Vagina (tissue), 2 donors: ENCODE measurements around the gene RGS3. TPM values are rescaled to one million over a fixed set of nuclear protein-coding genes. Genes with fewer than 3 reads are reported as not detected.

ENCODE experiments used
- DNase-seq, 2 donors: peaks; one replicate each; pipeline ENCODE4 v3.0.0-alpha.2; 2017; ENCODE audit errors: extremely low spot score in 2 of 2
- H3K27ac ChIP-seq: fragments of 200-600 bp; sonication (generic); one replicate; pipeline ENCODE4 v1.5.1; 2019
- H3K27me3 ChIP-seq: fragments of 200-600 bp; sonication (generic); one replicate; pipeline ENCODE4 v1.5.1; 2019
- H3K36me3 ChIP-seq, 2 donors: fragments of 200-600 bp; sonication (generic); one replicate each; pipeline ENCODE4 v1.5.1; 2017 to 2019
- H3K4me1 ChIP-seq: fragments of 200-600 bp; sonication (generic); one replicate; pipeline ENCODE4 v1.5.1; 2019
- H3K4me3 ChIP-seq, 2 donors: fragments of 200-600 bp; sonication (generic); 1 replicate in 1 of 2; 2 replicates in 1 of 2; pipeline ENCODE4 v1.5.1; 2016 to 2019
- H3K9me3 ChIP-seq: fragments of 200-600 bp; sonication (generic); one replicate; pipeline ENCODE4 v1.5.1; 2019
- CTCF ChIP-seq, 3 experiments: fragments of 450-650 bp in 2 of 3; fragments of 200-600 bp in 1 of 3; sonication (generic) in 1 of 3; IDR thresholded peaks; one replicate each; pipeline ENCODE4 v1.5.1; 2017 to 2019; ENCODE audit warnings: antibody characterized with exemption in 3 of 3, mild to moderate bottlenecking in 2 of 3, moderate library complexity in 2 of 3
- POLR2A ChIP-seq, 2 donors: fragments of 450-650 bp; IDR thresholded peaks; one replicate each; pipeline ENCODE4 v1.6.1; 2017; ENCODE audit warnings: antibody characterized with exemption in 2 of 2, mild to moderate bottlenecking in 2 of 2, moderate library complexity in 2 of 2
- POLR2AphosphoS5 ChIP-seq, 2 donors: sonication (generic); formaldehyde crosslinking; IDR thresholded peaks; one replicate each; pipeline ENCODE4 v1.9.0; 2017; ENCODE audit warnings: antibody characterized with exemption in 2 of 2, mild to moderate bottlenecking in 2 of 2, low read depth in 1 of 2; ENCODE audit not compliant: insufficient read depth in 1 of 2
- intact Hi-C: fragments of 100-400 bp; cut with DNase I; formaldehyde crosslinking; loops from one replicate; pipeline ENCODE4 v1.15.1; 2023
- total RNA-seq: library from RNA; depleted of rRNA; stranded (reverse); fragments of >200 nt; gene quantifications from one replicate; pipeline ENCODE4 v1.2.3, GENCODE V29; 2016

Gene RGS3
- total RNA-seq, 1 donor from 2014 or later: 27.0 TPM

DNA sequence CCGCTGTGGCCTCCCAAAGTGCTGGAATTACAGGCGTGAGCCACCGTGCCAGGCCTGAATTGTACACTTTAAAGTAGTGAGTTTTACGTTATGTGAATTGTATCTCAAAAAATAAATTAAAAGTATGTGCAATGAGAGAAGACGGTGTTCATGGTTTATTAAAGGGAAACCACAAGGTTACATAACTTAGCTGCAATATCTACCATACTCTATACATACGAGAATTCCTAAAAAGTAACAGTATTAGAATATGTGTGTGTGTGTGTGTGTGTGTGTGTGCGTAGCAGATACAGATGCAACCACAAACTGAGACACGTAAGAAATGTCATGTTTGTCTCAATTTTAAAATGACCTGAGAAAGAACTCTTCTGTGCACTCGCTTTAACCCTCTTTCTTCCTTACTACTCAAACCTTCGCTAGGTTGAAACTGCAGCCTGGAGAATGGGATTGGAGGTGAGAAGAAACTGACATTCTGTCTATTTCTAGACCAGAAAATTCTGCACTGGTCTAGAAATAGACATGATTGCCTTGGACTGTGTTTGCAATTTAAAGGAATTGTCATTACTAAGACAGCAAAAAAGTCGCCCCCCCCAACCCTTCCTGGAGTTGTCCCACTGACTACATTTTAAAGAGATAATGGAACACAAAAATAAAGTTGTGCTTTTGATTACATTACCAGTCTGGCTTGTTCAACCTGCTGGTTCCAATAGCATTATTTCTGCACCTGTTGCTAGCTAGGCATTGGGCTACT, 167.0 kb downstream of the RGS3 start:
- Histone ChIP-seq H3K27ac (no peak overlapping the region), H3K4me3 (no peak overlapping the region), H3K36me3 (no peaks in the 10 kb centered on the region), H3K4me1 (peaks cover 9% of the 10 kb centered on the region), H3K9me3 (no peaks in the 10 kb centered on the region), H3K27me3 (no peaks in the 10 kb centered on the region)
- DNase-seq: no peak
- intact Hi-C loops: no loop called here
- TF ChIP-seq POLR2A (IDR thresholded peaks at IDR 0.05) (no peak), POLR2AphosphoS5 (IDR thresholded peaks at IDR 0.05; ENCODE audit: insufficient read depth in 1 of 2, low read depth in 1 of 2) (no peak), CTCF (IDR thresholded peaks at IDR 0.05) (no peak)

DNA sequence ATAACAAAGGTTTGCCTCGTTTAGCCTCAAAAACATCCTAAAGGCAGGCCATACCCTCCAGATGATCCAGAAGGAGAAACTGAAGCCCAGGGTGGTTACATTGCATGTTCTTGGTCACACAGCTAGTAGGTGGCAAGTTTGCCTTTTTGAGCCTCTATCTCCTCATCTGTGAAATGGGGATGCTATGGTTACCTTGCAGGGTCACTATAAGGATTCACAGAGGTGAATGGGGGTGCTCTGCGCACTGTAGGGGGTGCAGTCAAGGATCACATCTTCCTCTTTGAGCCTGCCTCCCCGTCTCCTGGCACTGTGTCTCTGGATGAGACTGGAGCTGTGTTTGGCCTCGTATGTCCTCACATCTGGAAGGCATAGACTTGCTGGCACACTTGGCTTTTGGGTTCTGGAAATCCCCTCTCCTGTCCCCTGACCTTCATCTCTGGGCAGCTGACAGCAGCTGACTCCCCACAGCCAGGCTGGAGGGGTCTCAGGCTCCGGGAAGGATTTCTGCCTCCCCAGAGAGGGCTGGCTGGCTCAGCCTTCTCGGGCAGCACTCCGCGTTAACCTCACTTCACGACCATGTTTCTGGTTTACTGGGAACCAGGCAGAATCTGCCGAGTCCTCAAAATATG, 167.7 kb downstream of the RGS3 start:
- DNase-seq: no peak
- Histone ChIP-seq H3K4me1 (peaks cover 9% of the 10 kb centered on the region), H3K4me3 (no peak overlapping the region), H3K9me3 (no peaks in the 10 kb centered on the region), H3K36me3 (no peaks in the 10 kb centered on the region), H3K27ac (no peak overlapping the region), H3K27me3 (no peaks in the 10 kb centered on the region)
- TF ChIP-seq CTCF (IDR thresholded peaks at IDR 0.05) (no peak), POLR2AphosphoS5 (IDR thresholded peaks at IDR 0.05; ENCODE audit: insufficient read depth in 1 of 2, low read depth in 1 of 2) (no peak), POLR2A (IDR thresholded peaks at IDR 0.05) (no peak)
- intact Hi-C loops: no loop called here

DNA sequence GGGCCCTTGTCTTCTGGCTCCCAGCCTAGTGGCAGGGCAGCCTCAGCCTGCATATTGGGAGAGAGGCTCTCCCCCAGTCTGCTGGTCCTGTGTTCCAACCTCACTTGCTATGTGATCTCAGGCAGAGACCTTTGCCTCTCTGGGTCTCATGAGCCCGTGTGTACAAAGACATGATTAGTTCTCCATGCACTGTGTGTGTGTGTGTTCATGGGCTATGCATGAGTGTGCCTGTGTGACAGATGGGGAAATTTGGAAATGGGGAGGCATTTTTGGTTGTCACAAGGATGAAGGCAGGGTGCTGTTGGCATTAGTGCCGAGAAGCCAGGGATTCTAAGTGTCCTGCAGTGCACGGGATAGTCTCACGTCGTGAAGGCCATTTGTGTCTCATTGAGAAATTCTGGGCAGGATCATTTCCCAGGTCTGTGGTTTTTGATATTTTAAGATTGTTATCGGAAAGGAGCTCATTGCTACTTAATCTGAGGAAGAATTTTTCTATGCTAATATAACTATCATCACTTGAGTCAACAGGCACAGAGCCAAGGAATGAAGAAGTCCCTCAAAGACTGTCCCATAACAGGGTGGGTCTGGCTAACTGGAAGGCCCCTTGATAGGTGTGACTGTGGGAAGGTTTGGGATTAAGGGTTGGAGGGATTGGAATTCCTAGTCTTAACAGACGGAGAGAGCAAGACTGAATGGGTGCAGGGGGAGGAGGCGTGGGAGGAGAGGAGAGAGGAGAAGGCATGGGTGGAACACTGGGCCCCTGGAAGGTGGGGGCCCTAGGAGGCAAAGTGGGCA, 168.5 kb downstream of the RGS3 start:
- TF ChIP-seq POLR2AphosphoS5 (IDR thresholded peaks at IDR 0.05; ENCODE audit: insufficient read depth in 1 of 2, low read depth in 1 of 2) (no peak), CTCF (IDR thresholded peaks at IDR 0.05) (no peak), POLR2A (IDR thresholded peaks at IDR 0.05) (no peak)
- intact Hi-C loops: no loop called here
- no peaks in the 10 kb centered on the region for H3K9me3 ChIP-seq
- no peak overlapping the region for H3K27ac ChIP-seq
- peaks cover 9% of the 10 kb centered on the region for H3K4me1 ChIP-seq
- no peaks in the 10 kb centered on the region for H3K27me3 ChIP-seq
- no peak overlapping the region for H3K4me3 ChIP-seq
- no peaks in the 10 kb centered on the region for H3K36me3 ChIP-seq
- no peak for DNase-seq

- Histone ChIP-seq H3K27ac (no peak overlapping the region), H3K9me3 (no peaks in the 10 kb centered on the region), H3K4me3 (no peak overlapping the region), H3K36me3 (no peaks in the 10 kb centered on the region), H3K27me3 (no peaks in the 10 kb centered on the region), H3K4me1 (peaks cover 9% of the 10 kb centered on the region)
- no peak for TF ChIP-seq POLR2AphosphoS5 (IDR thresholded peaks at IDR 0.05; ENCODE audit: insufficient read depth in 1 of 2, low read depth in 1 of 2)
- TF ChIP-seq POLR2A (IDR thresholded peaks at IDR 0.05): no peak
- TF ChIP-seq CTCF (IDR thresholded peaks at IDR 0.05): no peak
- no peak for DNase-seq
- intact Hi-C loops: no loop called here
Observed at GRCh38 chr9:113632776-113633590, 169.5 kb downstream of the RGS3 start.
